GM12801 (cell line): ENCODE measurements around the gene HLA-DRA.
A peak's percentile ranks its signal among the peaks of the same experiment; 100 is the strongest.

ENCODE experiments used
- TF ChIP-seq, protein P1 (sequence below): IDR thresholded peaks from one replicate; pipeline ENCODE4 v1.5.1; 2011; ENCODE audit warnings: control low read depth; ENCODE audit not compliant: insufficient read length; ENCODE audit errors: extremely low read depth

Gene HLA-DRA

DNA sequence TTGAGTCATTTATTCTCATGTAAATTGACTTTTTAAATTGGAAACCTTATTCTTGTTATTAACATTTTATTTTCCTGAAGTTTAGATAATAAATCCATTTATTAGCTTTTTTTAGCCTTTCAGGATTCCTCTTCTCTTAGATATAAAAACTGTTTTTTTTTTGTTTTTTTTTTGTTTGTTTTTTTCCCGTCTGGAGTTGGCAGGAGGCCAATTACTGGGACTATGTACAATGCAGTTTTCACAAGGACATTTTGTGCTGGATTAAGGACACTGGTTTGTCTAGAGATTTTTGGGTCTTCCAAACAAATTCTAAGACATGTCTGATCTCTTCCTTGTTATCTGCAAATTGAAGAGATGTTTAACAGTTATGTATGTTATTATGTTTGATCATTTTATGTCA lies 34.0 kb upstream of the HLA-DRA start:
- TF ChIP-seq, protein P1, sequence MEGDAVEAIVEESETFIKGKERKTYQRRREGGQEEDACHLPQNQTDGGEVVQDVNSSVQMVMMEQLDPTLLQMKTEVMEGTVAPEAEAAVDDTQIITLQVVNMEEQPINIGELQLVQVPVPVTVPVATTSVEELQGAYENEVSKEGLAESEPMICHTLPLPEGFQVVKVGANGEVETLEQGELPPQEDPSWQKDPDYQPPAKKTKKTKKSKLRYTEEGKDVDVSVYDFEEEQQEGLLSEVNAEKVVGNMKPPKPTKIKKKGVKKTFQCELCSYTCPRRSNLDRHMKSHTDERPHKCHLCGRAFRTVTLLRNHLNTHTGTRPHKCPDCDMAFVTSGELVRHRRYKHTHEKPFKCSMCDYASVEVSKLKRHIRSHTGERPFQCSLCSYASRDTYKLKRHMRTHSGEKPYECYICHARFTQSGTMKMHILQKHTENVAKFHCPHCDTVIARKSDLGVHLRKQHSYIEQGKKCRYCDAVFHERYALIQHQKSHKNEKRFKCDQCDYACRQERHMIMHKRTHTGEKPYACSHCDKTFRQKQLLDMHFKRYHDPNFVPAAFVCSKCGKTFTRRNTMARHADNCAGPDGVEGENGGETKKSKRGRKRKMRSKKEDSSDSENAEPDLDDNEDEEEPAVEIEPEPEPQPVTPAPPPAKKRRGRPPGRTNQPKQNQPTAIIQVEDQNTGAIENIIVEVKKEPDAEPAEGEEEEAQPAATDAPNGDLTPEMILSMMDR, result no peak

DNA sequence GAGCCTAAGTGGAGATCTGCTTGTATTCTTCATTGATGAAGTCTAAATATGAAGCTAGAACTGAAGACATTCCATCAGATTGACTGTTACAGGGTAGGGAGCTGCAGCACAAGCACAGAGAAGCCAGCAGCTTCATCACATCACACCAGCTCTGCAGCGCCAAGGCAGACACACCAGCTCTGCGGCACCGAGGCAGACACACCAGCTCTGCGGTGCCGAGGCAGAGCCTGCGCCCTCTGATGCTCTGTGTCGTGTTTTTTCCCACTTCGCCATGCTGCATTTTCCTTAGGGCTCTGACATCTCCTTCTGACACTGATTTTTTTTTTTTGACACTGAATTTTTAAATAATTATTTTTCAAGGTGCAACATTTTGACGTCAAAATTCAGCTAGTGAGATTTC lies 33.5 kb upstream of the HLA-DRA start:
- TF ChIP-seq, protein P1, result no peak

DNA sequence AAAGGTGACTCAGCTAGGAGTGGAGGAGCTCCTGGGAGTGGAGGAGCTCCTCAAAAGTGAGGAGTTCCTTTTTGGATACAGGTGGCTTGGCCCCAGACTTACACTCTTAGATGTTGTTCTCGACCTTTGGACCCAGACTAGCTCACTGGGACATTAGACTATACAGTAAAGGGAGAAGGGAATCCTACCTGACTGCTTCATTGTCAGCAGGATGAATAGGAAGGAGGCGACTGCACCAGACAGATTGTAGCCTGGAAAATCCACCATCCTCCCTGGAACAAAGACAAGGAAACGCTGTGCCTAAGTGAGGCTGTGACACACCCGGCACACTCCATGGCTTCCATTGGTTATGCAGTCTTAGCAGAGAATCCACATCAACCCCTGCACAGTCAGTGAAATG lies 32.8 kb upstream of the HLA-DRA start, which contains the start of gene BTNL2:
TSS of gene BTNL2 (minus strand) at position 325 of the 400 bp plus-strand sequence. CDS start at position 267, 58 bp downstream.
- TF ChIP-seq, protein P1, result no peak

DNA sequence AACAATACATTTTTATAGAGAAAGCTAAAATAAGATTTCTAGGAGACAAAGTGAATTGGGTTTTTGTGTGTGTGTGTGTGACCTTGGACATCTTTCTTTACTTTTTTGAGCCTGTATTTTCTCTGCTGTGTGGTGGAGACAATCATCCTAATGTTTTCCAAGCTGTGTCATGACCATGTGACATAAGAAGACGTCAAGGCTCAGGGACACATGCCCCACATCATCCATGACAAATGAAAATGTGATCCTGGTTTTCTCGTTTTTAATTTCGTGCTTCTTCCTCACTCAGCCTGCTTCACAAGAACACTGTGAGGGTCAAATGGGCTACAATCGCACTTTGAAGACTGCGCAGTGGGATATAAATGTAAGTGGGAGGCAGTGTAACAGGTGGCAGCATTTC lies 28.8 kb upstream of the HLA-DRA start:
- TF ChIP-seq, protein P1, result no peak

DNA sequence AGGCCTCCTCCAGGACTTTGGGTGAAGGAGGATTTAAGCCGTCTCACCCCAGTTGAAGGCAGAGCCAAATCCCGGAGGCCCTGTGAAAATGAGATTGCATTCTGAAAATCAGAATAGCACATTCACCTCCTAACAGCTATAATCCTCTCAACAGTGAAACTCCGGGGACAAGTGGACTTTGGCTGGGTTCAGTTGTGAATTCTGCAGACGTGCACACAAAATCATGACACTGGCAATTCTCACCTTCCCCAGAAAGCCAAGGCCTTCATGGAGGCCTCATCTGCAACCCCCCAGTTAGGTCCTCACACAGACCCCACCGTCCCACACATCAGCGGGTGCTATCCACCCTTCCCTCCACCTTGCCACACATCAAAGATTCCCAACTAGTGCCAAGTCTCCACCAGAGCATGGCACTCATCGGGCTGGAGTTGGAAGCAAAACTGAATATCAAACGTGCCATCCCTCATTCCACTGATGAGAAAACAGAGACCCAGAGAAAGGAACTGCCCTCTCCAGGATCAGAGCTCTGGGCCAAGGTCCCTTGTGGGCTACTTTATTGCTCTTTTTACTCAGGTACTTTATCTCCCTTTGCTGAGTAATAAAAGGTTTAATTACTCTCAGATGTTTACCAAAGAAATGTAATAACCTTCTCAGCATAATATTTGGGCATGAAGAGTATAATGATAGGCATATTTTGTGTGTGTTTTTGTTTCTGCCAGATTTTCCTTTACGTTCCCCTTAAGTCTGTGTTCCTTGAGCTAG lies 27.9 kb upstream of the HLA-DRA start:
- TF ChIP-seq, protein P1, result no peak

DNA sequence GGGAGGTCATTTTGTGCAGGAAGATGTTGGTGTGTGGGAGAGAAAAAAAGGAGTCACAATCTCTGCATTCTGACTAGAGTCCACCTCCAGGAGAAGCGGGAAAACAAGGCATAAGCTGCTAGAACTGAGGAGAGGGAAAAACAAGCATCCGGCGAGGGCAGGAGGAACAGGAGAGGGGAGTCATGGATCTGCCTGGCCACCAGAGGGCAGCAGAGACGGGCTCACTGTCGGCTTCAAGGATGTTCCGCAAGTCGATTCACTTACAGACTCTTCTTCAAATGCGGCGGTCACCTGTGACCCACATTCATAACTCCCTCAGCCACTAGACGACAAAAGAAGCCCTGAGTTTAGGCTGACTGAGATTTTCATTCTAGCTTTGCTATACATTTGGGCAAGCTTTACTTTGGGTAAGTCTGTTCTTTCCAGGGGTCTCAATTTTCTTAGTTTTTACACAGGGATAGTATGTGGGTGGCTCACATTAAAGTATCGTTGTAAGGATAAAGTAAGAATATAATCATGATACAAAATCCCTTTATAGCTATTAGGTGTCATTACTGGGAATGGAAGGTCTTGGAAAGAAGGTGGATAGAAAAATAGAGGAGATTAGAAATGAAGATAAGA lies 26.1 kb upstream of the HLA-DRA start:
- TF ChIP-seq, protein P1, result peak; percentile 60

DNA sequence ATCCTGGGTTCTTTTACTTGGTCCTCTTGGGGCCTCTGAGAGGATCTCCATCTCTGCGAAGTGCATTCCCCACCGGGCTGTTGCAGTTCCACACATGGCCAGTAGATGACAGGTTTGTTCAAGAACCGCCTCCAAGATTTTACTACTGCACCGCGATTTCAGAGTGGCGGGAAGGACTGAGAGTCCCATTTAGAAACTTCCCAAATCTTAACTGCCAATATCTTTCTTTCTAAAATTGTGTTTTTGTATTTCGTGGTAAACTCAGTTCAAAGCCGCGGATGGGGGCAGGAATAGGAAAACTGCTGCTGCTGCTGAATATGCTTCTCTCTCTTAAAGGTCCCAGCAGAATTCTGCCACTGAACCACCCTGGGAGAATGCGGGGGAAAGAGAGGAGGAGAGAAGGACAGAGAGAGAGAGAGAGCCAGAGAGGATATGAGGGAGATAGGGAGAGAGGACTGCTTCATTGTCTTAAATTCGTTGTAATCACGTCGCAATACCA lies 24.1 kb upstream of the HLA-DRA start:
- TF ChIP-seq, protein P1, result peak; percentile 96
